ENCODE data around the gene CNEP1R1. TPM values are rescaled to one million over a fixed set of nuclear protein-coding genes. Genes with fewer than 3 reads are reported as not detected.

Gene CNEP1R1
- total and polyA plus RNA-seq, 9 of the 15 experiments (the other 6 are each of a cell fraction or from before 2014, with no cell fraction given): 7.6 to 20.1 (median 10.6) TPM

DNA sequence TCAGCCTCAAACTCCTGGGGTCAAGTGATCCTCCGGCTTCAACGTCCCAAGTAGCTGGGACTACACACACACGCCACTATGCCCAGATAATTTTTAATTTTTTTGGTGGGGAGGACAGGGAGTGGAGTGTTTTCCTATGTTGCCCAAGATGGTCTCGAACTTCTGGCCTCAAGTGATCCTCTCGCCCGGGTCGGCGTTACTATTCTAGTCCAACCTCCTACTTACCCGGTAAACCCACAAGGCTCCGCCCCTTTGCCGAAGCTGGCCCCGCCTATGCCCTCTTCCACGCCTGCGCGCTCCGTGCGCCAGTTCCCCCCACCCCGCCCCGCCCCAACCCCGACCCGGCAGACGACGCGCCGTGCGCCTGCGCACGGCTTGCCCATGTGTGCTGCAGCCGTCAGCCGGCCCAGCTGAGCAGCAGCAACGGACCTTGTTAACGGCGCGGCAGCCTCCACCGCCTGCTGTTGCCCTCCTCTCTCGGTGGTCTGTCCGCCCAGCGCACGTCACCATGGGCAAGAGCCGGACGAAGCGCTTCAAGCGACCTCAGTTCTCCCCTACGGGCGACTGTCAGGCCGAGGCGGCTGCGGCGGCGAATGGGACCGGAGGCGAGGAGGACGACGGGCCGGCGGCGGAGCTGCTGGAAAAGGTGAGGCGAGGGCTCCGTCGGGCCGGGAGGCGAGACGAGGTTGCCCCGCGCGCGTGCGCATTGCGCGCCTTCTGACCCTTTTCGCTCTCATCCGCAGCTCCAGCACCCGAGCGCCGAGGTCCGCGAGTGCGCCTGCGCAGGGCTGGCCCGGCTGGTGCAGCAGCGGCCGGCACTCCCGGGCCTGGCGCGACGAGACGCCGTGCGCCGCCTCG, 40.8 kb downstream of the CNEP1R1 start, which contains the start of gene HEATR3 (continued):
- TF ChIP-seq, protein P1, sequence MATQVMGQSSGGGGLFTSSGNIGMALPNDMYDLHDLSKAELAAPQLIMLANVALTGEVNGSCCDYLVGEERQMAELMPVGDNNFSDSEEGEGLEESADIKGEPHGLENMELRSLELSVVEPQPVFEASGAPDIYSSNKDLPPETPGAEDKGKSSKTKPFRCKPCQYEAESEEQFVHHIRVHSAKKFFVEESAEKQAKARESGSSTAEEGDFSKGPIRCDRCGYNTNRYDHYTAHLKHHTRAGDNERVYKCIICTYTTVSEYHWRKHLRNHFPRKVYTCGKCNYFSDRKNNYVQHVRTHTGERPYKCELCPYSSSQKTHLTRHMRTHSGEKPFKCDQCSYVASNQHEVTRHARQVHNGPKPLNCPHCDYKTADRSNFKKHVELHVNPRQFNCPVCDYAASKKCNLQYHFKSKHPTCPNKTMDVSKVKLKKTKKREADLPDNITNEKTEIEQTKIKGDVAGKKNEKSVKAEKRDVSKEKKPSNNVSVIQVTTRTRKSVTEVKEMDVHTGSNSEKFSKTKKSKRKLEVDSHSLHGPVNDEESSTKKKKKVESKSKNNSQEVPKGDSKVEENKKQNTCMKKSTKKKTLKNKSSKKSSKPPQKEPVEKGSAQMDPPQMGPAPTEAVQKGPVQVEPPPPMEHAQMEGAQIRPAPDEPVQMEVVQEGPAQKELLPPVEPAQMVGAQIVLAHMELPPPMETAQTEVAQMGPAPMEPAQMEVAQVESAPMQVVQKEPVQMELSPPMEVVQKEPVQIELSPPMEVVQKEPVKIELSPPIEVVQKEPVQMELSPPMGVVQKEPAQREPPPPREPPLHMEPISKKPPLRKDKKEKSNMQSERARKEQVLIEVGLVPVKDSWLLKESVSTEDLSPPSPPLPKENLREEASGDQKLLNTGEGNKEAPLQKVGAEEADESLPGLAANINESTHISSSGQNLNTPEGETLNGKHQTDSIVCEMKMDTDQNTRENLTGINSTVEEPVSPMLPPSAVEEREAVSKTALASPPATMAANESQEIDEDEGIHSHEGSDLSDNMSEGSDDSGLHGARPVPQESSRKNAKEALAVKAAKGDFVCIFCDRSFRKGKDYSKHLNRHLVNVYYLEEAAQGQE (IDR thresholded peaks at IDR 0.05; ENCODE audit: borderline replicate concordance): no peak
- TF ChIP-seq, protein P1 (CRISPR knock-in tag; IDR thresholded peaks at IDR 0.05; ENCODE audit: low read depth): peak; percentile 32; the same call in 1 of the 2 replicates
- TF ChIP-seq NCOA4 (IDR thresholded peaks at IDR 0.05; ENCODE audit: partially characterized antibody) (no peak), CAMTA2 (CRISPR knock-in tag; conservative IDR thresholded peaks at IDR 0.05) (no peak), L3MBTL2 (IDR thresholded peaks at IDR 0.05) (peak; percentile 82), GATAD2A (IDR thresholded peaks at IDR 0.05) (no peak), BACH1 (tag; IDR thresholded peaks at IDR 0.05) (no peak), ZNF217 (CRISPR knock-in tag; IDR thresholded peaks at IDR 0.05) (no peak), ZNF764 (CRISPR knock-in tag; IDR thresholded peaks at IDR 0.05; ENCODE audit: low read depth) (peak; percentile 47; the same call in 1 of the 2 replicates), HDAC1 (IDR thresholded peaks at IDR 0.05) (peak in 1 of 2 experiments; percentile 97; a peak in 2 of 4 replicates)
- TF ChIP-seq, protein P2, sequence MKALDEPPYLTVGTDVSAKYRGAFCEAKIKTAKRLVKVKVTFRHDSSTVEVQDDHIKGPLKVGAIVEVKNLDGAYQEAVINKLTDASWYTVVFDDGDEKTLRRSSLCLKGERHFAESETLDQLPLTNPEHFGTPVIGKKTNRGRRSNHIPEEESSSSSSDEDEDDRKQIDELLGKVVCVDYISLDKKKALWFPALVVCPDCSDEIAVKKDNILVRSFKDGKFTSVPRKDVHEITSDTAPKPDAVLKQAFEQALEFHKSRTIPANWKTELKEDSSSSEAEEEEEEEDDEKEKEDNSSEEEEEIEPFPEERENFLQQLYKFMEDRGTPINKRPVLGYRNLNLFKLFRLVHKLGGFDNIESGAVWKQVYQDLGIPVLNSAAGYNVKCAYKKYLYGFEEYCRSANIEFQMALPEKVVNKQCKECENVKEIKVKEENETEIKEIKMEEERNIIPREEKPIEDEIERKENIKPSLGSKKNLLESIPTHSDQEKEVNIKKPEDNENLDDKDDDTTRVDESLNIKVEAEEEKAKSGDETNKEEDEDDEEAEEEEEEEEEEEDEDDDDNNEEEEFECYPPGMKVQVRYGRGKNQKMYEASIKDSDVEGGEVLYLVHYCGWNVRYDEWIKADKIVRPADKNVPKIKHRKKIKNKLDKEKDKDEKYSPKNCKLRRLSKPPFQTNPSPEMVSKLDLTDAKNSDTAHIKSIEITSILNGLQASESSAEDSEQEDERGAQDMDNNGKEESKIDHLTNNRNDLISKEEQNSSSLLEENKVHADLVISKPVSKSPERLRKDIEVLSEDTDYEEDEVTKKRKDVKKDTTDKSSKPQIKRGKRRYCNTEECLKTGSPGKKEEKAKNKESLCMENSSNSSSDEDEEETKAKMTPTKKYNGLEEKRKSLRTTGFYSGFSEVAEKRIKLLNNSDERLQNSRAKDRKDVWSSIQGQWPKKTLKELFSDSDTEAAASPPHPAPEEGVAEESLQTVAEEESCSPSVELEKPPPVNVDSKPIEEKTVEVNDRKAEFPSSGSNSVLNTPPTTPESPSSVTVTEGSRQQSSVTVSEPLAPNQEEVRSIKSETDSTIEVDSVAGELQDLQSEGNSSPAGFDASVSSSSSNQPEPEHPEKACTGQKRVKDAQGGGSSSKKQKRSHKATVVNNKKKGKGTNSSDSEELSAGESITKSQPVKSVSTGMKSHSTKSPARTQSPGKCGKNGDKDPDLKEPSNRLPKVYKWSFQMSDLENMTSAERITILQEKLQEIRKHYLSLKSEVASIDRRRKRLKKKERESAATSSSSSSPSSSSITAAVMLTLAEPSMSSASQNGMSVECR (CRISPR knock-in tag; IDR thresholded peaks at IDR 0.05): peak; percentile 96
- TF ChIP-seq, protein P3, sequence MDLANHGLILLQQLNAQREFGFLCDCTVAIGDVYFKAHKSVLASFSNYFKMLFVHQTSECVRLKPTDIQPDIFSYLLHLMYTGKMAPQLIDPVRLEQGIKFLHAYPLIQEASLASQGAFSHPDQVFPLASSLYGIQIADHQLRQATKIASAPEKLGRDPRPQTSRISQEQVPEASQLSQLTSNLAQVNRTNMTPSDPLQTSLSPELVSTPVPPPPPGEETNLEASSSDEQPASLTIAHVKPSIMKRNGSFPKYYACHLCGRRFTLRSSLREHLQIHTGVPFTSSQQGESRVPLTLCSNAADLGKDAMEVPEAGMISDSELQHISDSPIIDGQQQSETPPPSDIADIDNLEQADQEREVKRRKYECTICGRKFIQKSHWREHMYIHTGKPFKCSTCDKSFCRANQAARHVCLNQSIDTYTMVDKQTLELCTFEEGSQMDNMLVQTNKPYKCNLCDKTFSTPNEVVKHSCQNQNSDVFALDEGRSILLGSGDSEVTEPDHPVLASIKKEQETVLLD (IDR thresholded peaks at IDR 0.05): peak; percentile 81; the same call in 1 of the 2 replicates
